ENCODE measurements around the gene LHX3.

GRCh38 chr9:136245219-136246150, 40.6 kb upstream of the LHX3 start, which contains the start of gene QSOX2:
- TF ChIP-seq CTCF (IDR thresholded peaks at IDR 0.05) (no peak), POLR2A (IDR thresholded peaks at IDR 0.05) (no peak), POLR2AphosphoS5 (IDR thresholded peaks at IDR 0.05) (no peak)

Data from breast epithelium (tissue), 3 donors.